ENCODE data around the gene MAP2K5.

Gene MAP2K5

GRCh38 chr15:67785431-67785830 lies 242.9 kb downstream of the MAP2K5 start:
- DNase-seq, result no peak

GRCh38 chr15:67786646-67787045 lies 244.1 kb downstream of the MAP2K5 start:
- no peak for DNase-seq

- no peak for DNase-seq
These were observed 246.5 kb downstream of the MAP2K5 start for GRCh38 chr15:67788986-67789385.

- DNase-seq, result peak; percentile 7
These were observed 248.3 kb downstream of the MAP2K5 start for GRCh38 chr15:67790610-67791319.

GRCh38 chr15:67792250-67792942 lies 249.9 kb downstream of the MAP2K5 start:
- DNase-seq, result no peak

- DNase-seq, result no peak
These were observed 252.5 kb downstream of the MAP2K5 start for GRCh38 chr15:67794832-67795574.

GRCh38 chr15:67796196-67797127 lies 254.0 kb downstream of the MAP2K5 start:
- DNase-seq, result no peak

- no peak for DNase-seq
These were observed 257.3 kb downstream of the MAP2K5 start for GRCh38 chr15:67799801-67800205.

- DNase-seq, result no peak
These were observed 258.6 kb downstream of the MAP2K5 start for GRCh38 chr15:67801142-67801541.

- no peak for DNase-seq
These were observed 259.7 kb downstream of the MAP2K5 start for GRCh38 chr15:67801926-67802914.

- no peak for DNase-seq
These were observed 260.8 kb downstream of the MAP2K5 start for GRCh38 chr15:67803299-67803698.

GRCh38 chr15:67803996-67804843 lies 261.7 kb downstream of the MAP2K5 start:
- DNase-seq, result no peak

- no peak for DNase-seq
These were observed 262.6 kb downstream of the MAP2K5 start for GRCh38 chr15:67805008-67805665.

GRCh38 chr15:67805666-67806516 lies 263.4 kb downstream of the MAP2K5 start:
- DNase-seq, result peak; percentile 18

- no peak for DNase-seq
These were observed 264.0 kb downstream of the MAP2K5 start for GRCh38 chr15:67806536-67806935.

GRCh38 chr15:67807141-67807540 lies 264.6 kb downstream of the MAP2K5 start:
- no peak for DNase-seq

GRCh38 chr15:67807836-67808235 lies 265.3 kb downstream of the MAP2K5 start:
- no peak for DNase-seq

GRCh38 chr15:67808821-67809220 lies 266.3 kb downstream of the MAP2K5 start:
- DNase-seq, result no peak

GRCh38 chr15:67809441-67809840 lies 266.9 kb downstream of the MAP2K5 start:
- no peak for DNase-seq
